GM12875 (cell line): Measurements from ENCODE around the gene DOCK8.

ENCODE experiments used
- H3K4me3 ChIP-seq: one replicate; pipeline ENCODE4 v1.5.1; 2011; ENCODE audit warnings: low read depth, low read length, control low read depth
- CTCF ChIP-seq: IDR thresholded peaks from 2 replicates; pipeline ENCODE4 v1.5.1; 2011; ENCODE audit warnings: low read depth, mild to moderate bottlenecking, control low read depth, inconsistent platforms, low read length, moderate library complexity, borderline replicate concordance; ENCODE audit not compliant: insufficient read depth

The DOCK8 gene

GRCh38 chr9:274406-274805 lies 59.7 kb downstream of the DOCK8 start:
- no peak for TF ChIP-seq CTCF
- peak overlapping the region; percentile 53 for H3K4me3 ChIP-seq

- no peak overlapping the region for H3K4me3 ChIP-seq
- no peak for TF ChIP-seq CTCF
Observed at GRCh38 chr9:277601-278295, 63.1 kb downstream of the DOCK8 start.

GRCh38 chr9:278651-279050 lies 64.0 kb downstream of the DOCK8 start:
- TF ChIP-seq CTCF, result no peak

GRCh38 chr9:279674-280073 lies 65.0 kb downstream of the DOCK8 start:
- TF ChIP-seq CTCF, result no peak
- H3K4me3 ChIP-seq, result no peak overlapping the region

More at GRCh38 chr9:278651-279050, 64.0 kb downstream of the DOCK8 start:
- H3K4me3 ChIP-seq, result no peak overlapping the region

GRCh38 chr9:281741-282645 lies 67.3 kb downstream of the DOCK8 start:
- no peak for TF ChIP-seq CTCF
- H3K4me3 ChIP-seq, result no peak overlapping the region

GRCh38 chr9:286071-286740 lies 71.5 kb downstream of the DOCK8 start:
- TF ChIP-seq CTCF, result no peak
- no peak overlapping the region for H3K4me3 ChIP-seq
